NCI-H446 treated with DMSO at 0.1 percent for 48 hours (cell line): Measurements from ENCODE around the gene ITIH2.
"Not testable (repeated sequence)": the region's sequence is repeated elsewhere in the genome, so short reads cannot be mapped to it uniquely, and the experiment has no call there.

Experiments used
- DNase-seq: peaks from one replicate; lab custom pipeline; 2025; lab: John Stamatoyannopoulos, UW

The ITIH2 gene

GRCh38 chr10:7744307-7744706, 41.2 kb downstream of the ITIH2 start:
- no peak for DNase-seq

GRCh38 chr10:7748637-7749036, 45.5 kb downstream of the ITIH2 start:
- not testable (repeated sequence) for DNase-seq

- no peak for DNase-seq
Measured at GRCh38 chr10:7750222-7750621, 47.1 kb downstream of the ITIH2 start.

DNA sequence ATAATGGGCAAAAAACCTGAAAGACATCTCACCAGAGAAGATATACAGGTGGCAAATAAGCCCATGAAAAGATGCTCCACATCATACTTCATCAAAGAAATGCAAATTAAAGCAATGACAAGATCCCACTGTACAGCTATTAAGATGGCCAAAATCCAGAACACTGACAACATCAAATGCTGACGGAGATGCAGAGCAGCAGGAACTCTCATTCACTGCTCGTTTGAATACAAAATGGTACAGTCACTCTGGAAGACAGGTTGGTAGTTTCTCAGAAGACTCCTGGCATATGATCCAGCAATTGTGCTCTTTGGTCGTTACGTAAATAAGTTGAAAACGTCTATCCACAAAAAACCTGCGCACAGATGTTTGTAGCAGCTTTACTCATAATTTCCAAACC, 49.1 kb downstream of the ITIH2 start:
- DNase-seq: no peak

DNA sequence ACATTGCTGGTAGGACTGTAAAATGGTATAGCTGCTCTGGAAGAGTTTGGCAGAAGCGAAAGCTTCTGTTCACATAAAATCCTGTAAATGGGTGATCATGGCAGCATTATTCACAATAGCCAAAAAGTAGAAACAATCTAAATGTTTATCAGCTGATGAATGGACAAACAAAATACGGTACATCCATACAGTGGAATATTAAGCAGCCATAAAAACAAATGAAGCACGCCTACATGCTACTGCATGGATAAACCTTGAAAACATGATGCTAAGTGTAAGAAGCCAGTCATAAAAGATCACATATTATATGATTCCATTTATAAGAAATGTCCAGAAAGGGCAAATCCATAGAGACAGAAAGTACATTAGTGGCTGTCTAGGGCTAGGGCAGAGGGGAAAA, 52.0 kb downstream of the ITIH2 start:
- DNase-seq: no peak

DNA sequence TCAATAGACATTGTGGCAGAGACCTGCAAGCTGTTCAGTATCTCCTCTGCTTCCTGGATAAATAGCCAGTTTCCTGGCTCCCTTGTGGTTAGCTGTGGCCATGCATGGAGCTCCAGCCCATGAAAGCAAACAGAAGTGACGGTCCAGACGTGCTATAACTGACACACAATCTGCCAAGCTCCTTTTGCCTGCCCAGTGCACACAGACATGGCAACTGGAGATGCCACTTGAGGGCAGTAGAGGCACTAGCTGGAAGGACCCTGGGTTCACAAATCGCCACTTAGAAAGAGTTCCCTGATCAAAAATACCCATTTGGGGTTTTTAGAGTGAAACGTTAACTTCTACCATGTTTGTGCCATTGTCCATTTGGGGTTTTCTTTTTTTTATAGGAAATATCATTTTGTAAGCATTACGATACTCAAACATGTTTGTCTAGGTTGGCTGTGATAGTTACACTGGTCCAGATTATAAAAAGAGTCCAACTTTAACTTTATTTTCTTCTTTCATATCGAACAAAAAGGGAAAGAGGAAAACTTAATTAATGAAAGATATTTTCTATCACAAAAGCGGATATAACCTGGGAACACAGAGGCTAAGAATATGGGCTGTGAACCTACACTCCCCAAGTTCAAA, 53.4 kb downstream of the ITIH2 start:
- DNase-seq: no peak

DNA sequence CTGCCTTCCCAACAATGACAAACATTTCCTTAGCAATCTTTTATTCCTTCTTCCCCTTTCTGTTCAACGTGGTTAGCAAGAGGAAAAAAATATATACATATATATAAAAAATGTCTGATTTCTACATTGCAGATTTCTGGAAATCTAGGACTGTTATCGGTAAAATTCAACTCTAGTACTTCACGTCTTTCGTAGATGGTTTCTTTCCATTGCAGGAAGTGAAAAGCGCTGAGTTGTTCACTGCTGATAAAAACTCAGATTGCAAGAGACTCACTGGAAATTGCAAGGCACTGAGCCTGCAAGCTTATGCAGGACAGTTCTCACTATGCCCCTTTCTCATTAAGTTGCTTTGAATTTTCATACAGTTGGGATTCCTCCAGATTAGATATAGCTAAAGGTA, 60.8 kb downstream of the ITIH2 start:
- no peak for DNase-seq

- DNase-seq: no peak
Measured at GRCh38 chr10:7766241-7766640, 63.1 kb downstream of the ITIH2 start.

GRCh38 chr10:7767209-7767608, 64.1 kb downstream of the ITIH2 start:
- DNase-seq: no peak

DNA sequence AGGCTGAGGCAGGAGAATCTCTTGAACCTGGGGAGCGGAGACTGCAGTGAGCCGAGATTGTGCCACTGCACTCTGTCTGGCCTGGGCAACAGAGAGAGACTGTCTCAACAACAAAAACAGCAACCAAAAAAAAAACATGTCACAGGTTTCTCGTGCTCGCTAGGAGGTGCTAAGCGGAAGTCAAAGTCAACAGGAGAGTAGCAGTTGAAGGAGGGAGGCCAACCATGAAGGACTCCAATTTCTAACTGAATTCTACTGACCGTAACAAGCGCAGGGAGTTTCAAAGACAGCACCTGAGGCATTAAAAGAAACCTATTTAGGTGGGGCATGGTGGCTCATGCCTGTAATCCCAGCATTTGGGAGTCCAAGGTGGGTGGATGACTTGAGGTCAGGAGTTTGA, 65.3 kb downstream of the ITIH2 start:
- DNase-seq: no peak

- DNase-seq: no peak
Measured at GRCh38 chr10:7773845-7774801, 71.0 kb downstream of the ITIH2 start.

DNA sequence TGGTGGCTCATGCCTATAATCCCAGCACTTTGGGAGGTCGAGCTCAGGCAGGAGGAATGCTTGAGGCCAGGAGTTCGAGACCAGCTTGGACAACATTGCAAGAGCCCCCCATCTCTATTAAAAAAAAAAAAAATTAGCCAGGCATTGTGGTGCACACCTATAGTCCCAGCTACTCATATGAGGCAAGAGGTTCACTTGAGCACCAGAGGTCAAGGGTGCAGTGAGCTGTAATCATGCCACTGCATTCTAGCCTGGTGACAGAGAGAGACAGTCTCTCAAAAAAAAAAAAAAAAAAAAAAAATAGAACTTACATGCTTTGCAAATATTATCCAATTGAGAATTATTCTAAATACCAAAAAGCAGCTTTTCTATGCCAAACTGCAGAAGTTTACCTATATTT, 73.7 kb downstream of the ITIH2 start:
- no peak for DNase-seq

GRCh38 chr10:7782194-7782593, 79.1 kb downstream of the ITIH2 start:
- DNase-seq: not testable (repeated sequence)

DNA sequence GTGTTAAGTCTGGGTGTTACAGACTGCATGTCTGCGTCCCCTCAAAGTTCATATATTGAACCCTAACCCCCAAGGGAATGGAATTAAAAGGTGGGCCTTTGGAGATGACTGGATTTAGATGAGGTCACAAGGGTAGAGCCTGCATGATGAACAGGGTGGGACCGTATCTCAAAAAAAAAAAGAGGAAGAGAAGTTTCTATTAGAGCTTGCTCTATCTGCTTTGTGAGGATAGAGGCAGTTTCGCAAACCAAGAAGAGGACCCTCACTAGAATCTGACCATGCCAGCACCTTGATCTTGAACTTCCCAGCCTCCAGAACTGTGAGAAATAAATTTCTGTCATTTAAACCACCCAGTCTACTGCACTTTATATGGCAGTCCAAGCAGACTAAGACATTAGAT, 83.3 kb downstream of the ITIH2 start:
- DNase-seq: no peak

DNA sequence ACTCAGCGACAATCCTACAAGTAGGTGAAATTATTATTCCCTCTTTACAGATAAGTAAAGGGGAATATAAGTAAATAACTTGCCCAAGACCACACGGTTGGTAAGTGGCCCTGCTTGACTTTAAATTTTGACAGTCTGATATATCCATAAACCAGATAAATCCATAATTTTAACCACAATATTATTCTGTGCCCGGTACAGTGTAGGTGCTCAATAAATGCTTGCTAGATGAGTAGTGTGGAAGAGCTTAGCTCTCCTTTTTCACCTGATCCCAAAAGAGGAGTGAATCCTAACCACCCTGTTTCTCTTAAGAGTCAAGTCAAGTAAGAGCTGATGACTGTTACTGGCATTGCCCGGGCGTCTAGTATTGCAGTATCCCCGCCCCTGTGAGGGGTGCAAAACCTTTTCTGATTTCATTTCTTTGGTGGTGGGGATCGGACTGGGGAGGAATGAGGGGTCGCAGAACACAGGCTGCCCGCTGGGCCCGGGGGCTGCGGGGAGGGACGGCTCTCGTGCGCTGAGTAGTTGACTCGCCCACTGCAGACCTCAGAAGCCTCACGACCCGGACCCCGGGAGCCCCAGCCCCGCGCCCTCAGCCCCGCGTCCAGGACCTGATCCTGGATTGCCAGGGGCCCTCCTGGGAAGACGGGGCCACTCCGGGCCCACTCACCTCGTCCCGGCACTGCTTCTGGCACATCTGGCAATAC, 84.2 kb downstream of the ITIH2 start:
- DNase-seq: no peak

GRCh38 chr10:7787857-7788638, 84.9 kb downstream of the ITIH2 start, which contains the start of the genes ATP5F1C and KIN:
ATP5F1C (plus strand) TSS chr10:7788177; CDS start chr10:7788208, 31 bp downstream.
KIN (minus strand) TSS chr10:7787993; CDS start chr10:7787933, 60 bp downstream.
- DNase-seq: peak; percentile 87

DNA sequence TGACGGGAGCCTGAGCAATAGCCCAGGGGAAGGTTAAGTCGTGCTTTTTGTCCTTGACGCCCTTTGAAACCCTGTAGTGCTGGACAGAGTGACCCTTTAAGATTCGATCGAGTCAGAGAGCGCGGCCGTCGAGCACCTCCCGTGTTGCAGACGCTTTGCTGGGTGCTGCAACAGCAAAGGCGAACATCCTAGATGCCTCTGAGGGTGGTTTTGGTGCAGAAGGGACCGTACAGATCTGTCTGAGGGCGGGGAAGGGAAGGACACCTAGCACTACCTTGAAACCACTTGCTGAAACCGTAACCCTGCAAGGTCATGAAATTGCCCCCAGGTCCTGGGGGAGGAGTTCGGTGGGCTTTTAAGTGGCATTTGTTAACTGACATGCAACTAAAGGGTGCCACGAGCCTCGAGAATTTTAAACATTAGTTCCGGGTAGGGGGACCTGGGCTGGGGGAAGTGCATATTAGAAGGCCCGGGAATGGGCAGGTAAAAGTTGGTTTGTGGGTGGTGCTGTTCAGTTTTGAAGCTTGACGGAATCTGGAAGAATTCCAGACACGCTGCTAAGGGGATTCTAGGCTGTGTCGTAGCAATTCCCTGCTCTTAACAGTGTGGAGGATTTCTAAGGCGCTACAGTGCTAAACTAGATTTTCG, 85.6 kb downstream of the ITIH2 start:
- DNase-seq: no peak

DNA sequence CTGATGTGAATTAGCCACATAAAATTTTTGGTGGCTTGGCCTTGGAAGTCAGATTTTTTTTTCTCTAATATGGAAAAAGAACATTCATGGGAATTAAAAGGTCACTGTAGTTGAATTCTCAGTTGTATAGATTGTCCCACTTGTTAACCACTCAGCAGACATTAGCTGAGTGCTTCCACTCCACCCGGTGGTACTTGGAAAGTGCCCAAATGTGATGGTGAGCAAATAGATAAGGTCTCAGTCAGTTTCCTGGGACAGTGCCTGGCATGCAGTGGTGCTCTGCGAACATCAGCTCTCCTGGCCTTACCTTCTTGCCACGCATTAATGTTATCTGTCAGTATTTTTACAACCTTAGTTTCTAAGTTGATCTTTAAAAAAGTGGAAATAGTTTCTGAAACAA, 86.3 kb downstream of the ITIH2 start:
- no peak for DNase-seq

DNA sequence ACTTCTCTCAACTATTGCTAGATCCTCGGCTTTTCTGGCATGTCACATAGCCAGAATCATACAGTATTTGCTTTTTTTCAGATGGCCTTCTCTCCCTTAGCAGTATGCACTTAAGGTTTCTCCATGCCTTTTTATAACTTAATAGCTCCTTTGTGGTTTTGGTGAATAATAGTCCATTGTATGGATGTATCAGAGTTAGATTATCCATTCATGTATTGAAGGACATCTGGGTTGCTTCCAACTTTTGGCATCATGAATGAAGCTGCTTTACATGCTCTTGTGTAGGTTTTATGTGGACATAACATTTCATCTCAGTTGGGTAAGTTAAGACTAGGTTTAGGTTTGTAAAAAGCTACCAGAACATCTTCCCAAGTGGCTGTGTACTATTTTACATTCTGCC, 89.4 kb downstream of the ITIH2 start:
- no peak for DNase-seq

- no peak for DNase-seq
Measured at GRCh38 chr10:7794251-7795026, 91.3 kb downstream of the ITIH2 start.
